CD8-positive, alpha-beta memory T cell (primary cell): ENCODE results near the gene ARMH1. TPM values are rescaled to one million over a fixed set of nuclear protein-coding genes. Genes with fewer than 3 reads are reported as not detected.

Experiments used
- CTCF ChIA-PET: fragments of 350-600 bp; sonication (Branson Sonifier 250); formaldehyde crosslinking; loops from one replicate; lab custom pipeline; 2021; ENCODE audit warnings: antibody characterized with exemption; lab: Charles Lee
- POLR2A ChIA-PET: fragments of 350-600 bp; sonication (Branson Sonifier 250); formaldehyde crosslinking; loops from one replicate; lab custom pipeline; 2021; ENCODE audit warnings: antibody characterized with exemption; lab: Charles Lee
- DNase-seq, 5 donors: peaks; one replicate each; pipeline versions ENCODE4 v3.0.0 to v3.0.0-alpha.2; 2020 to 2022; ENCODE audit warnings: mixed read lengths in 1 of 5
- H3K27ac ChIP-seq: one replicate; pipeline ENCODE4 v1.7.0; 2013; ENCODE audit warnings: low read depth, mild to moderate bottlenecking, low read length, moderate library complexity
- H3K27me3 ChIP-seq: 2 replicates; pipeline ENCODE4 v1.7.0; 2013; ENCODE audit warnings: low read length, mild to moderate bottlenecking; ENCODE audit not compliant: insufficient read depth, poor library complexity, severe bottlenecking
- H3K36me3 ChIP-seq: 2 replicates; pipeline ENCODE4 v1.7.0; 2013; ENCODE audit warnings: mild to moderate bottlenecking, low read length, moderate library complexity; ENCODE audit not compliant: insufficient read depth
- H3K4me1 ChIP-seq: 2 replicates; pipeline ENCODE4 v1.7.0; 2013; ENCODE audit warnings: mild to moderate bottlenecking, low read length, moderate library complexity; ENCODE audit not compliant: insufficient read depth
- H3K4me3 ChIP-seq: 2 replicates; pipeline ENCODE4 v1.7.0; 2013; ENCODE audit warnings: mild to moderate bottlenecking, low read length
- H3K9me3 ChIP-seq: 2 replicates; pipeline ENCODE4 v1.7.0; 2013; ENCODE audit warnings: mild to moderate bottlenecking, low read length
- H3K27ac Mint-ChIP-seq, 8 donors: one replicate each; pipeline ENCODE4 v1.8.0; 2020 to 2021; ENCODE audit warnings: mixed read lengths in 8 of 8, mild to moderate bottlenecking in 6 of 8, inconsistent platforms in 3 of 8, moderate library complexity in 3 of 8
- H3K27me3 Mint-ChIP-seq, 2 donors: one replicate each; pipeline ENCODE4 v1.8.0; 2020 to 2021; ENCODE audit warnings: mixed read lengths in 2 of 2, mild to moderate bottlenecking in 1 of 2, moderate library complexity in 1 of 2
- H3K36me3 Mint-ChIP-seq, 3 donors: one replicate each; pipeline ENCODE4 v1.8.0; 2020 to 2021; ENCODE audit warnings: mixed read lengths in 3 of 3, inconsistent platforms in 1 of 3, mild to moderate bottlenecking in 1 of 3
- H3K4me1 Mint-ChIP-seq, 3 donors: one replicate each; pipeline ENCODE4 v1.8.0; 2020 to 2021; ENCODE audit warnings: mixed read lengths in 3 of 3, inconsistent platforms in 1 of 3, mild to moderate bottlenecking in 1 of 3
- H3K4me3 Mint-ChIP-seq, 7 donors: one replicate each; pipeline ENCODE4 v1.8.0; 2020 to 2021; ENCODE audit warnings: mixed read lengths in 7 of 7, mild to moderate bottlenecking in 6 of 7, moderate library complexity in 4 of 7, inconsistent platforms in 2 of 7
- H3K9me3 Mint-ChIP-seq, 5 donors: one replicate each; pipeline ENCODE4 v1.8.0; 2020 to 2022; ENCODE audit warnings: mixed read lengths in 5 of 5, mild to moderate bottlenecking in 3 of 5, moderate library complexity in 2 of 5, inconsistent platforms in 1 of 5
- polyA plus RNA-seq: library from polyadenylated mRNA; unstranded; fragments of 300-500 nt; fragmentation: Illumina TruSeq; gene quantifications from one replicate; pipeline ENCODE4 v1.2.3, GENCODE V29; 2021
- total RNA-seq, 2 experiments: library from RNA; stranded (reverse); gene quantifications; one replicate each; pipeline ENCODE4 v1.2.3, GENCODE V29; 2021

The ARMH1 gene
- total and polyA plus RNA-seq, 3 experiments from 2014 or later: 21.1 to 38.0 (median 33.3) TPM

- Mint-ChIP-seq H3K4me3 (peak overlapping the region; percentile 83 to 96 (median 90)), H3K4me1 (peaks cover 17 to 26% (median 25%) of the 10 kb centered on the region in 3 donors), H3K27me3 (no peaks in the 10 kb centered on the region), H3K36me3 (peaks cover 0 to 4% (median 0%) of the 10 kb centered on the region in 3 donors), H3K9me3 (no peaks in the 10 kb centered on the region), H3K27ac (peak overlapping the region; percentile 82 to 98 (median 90))
- Histone ChIP-seq H3K4me3 (peak overlapping the region; percentile 90), H3K27ac (peak overlapping the region; percentile 93), H3K27me3 (no peaks in the 10 kb centered on the region), H3K36me3 (no peaks in the 10 kb centered on the region), H3K9me3 (no peaks in the 10 kb centered on the region), H3K4me1 (peaks cover 13% of the 10 kb centered on the region)
- CTCF ChIA-PET: interaction anchor here (1.5 to 4.9 kb wide), 5 partner anchors 11 to 819 kb away, joined by 5 to 33 read pairs (median 9); no protein-coding TSS in a partner anchor
- POLR2A ChIA-PET: interaction anchor here (0.6 to 2.5 kb wide), 7 partner anchors 9 to 1024 kb away, joined by 3 to 19 read pairs (median 5); partner anchors contain the start of genes KDM4A and NASP
- peak in 1 of 5 donors; percentile 49 for DNase-seq
Measured at GRCh38 chr1:44673675-44674112, 820 bp upstream of the ARMH1 start.

GRCh38 chr1:44675186-44675585, 672 bp downstream of the ARMH1 start:
- H3K4me3 Mint-ChIP-seq: peak overlapping the region in 6 of 7 donors; percentile 83 to 94 (median 90)
- no peaks in the 10 kb centered on the region for H3K36me3 ChIP-seq
- ChIA-PET POLR2A (interaction anchor here (1.9 to 2.5 kb wide), 2 partner anchors 42 to 44 kb away, joined by 7 to 19 read pairs; no protein-coding TSS in a partner anchor), CTCF (interaction anchor here (1.0 to 4.9 kb wide), 5 partner anchors 10 to 31 kb away, joined by 3 to 33 read pairs (median 9); no protein-coding TSS in a partner anchor)
- H3K27me3 Mint-ChIP-seq: no peaks in the 10 kb centered on the region
- DNase-seq: no peak
- peaks cover 0 to 4% (median 0%) of the 10 kb centered on the region in 3 donors for H3K36me3 Mint-ChIP-seq
- H3K4me3 ChIP-seq: peak overlapping the region; percentile 90
- no peaks in the 10 kb centered on the region for H3K9me3 Mint-ChIP-seq
- H3K27ac ChIP-seq: no peak overlapping the region
- H3K27ac Mint-ChIP-seq: peak overlapping the region in 7 of 8 donors; percentile 82 to 96 (median 91)
- H3K9me3 ChIP-seq: no peaks in the 10 kb centered on the region
- H3K27me3 ChIP-seq: no peaks in the 10 kb centered on the region
- H3K4me1 ChIP-seq: peaks cover 13% of the 10 kb centered on the region
- peaks cover 17 to 26% (median 25%) of the 10 kb centered on the region in 3 donors for H3K4me1 Mint-ChIP-seq

DNA sequence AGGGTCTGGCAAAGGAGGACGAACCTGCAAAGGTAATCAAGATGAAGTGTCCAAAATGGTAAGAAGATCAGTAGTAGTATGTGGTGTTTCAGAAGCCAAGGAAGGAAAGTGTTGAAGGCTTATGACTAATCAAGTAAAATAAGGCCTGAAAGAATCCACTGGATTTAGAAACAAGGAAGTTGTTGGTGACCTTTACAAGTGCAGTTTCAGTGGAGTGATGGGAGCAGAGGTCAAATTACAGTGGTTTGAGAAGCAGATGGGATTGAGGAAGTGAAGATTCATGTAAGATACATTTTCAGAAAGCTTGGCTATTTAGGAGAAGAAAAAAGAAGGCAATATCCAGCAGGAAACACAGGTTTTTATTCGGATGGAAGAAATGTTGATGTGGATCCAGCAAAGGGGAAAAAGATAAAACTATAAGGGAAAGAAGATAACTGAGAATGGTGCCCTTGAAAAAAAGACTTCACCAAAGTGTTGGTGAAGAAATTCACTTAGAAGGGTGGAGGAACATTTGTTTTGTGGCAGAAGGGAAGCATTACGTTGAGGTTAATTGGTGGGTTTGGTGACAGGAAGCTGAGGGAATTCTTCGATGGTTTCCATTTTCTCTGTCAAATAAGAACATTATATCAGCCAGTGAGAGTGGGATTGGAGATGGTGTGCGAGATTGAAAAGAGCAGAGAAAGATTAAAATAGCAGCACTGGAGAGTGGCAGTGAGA, 2.1 kb downstream of the ARMH1 start:
- DNase-seq: no peak
- no peak overlapping the region for H3K4me3 ChIP-seq
- H3K27ac ChIP-seq: peak overlapping the region; percentile 17
- no peak overlapping the region for H3K4me3 Mint-ChIP-seq
- peaks cover 0 to 4% (median 0%) of the 10 kb centered on the region in 3 donors for H3K36me3 Mint-ChIP-seq
- no peaks in the 10 kb centered on the region for H3K36me3 ChIP-seq
- CTCF ChIA-PET: interaction anchor here (2.7 to 4.9 kb wide), 2 partner anchors 25 to 29 kb away, joined by 9 to 33 read pairs; no protein-coding TSS in a partner anchor
- no peaks in the 10 kb centered on the region for H3K27me3 ChIP-seq
- H3K27me3 Mint-ChIP-seq: no peaks in the 10 kb centered on the region
- H3K9me3 ChIP-seq: no peaks in the 10 kb centered on the region
- no peaks in the 10 kb centered on the region for H3K9me3 Mint-ChIP-seq
- POLR2A ChIA-PET: no interaction called here
- H3K4me1 Mint-ChIP-seq: peaks cover 17 to 26% (median 25%) of the 10 kb centered on the region in 3 donors
- H3K4me1 ChIP-seq: peaks cover 13% of the 10 kb centered on the region
- H3K27ac Mint-ChIP-seq: no peak overlapping the region

DNA sequence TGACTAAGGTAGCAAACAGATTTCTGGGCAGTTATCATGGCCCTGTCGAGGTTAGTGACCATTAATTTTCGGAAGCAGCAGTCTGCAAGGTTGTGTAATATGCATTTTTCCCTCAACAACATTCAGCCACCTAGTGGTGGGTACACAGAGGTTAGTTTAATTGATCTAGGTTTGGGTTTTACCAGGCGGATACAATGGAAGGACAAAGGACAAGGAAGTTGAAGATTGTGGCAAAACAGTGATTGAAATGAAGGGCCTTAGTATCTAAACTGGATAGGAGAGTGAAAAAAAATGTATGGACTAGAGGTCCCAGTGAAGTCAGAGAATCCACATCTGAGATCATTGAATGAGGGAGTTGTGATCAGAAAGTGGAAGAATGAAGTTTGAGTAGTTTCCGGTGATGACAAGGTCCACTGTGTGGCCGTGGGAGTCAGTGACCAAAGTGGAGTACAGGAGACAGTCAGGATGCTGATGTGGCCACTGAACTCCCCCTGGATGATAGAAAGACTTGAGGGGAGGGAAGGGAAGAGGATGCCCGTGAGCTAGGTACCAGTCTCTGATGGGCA, 2.8 kb downstream of the ARMH1 start:
- CTCF ChIA-PET: interaction anchor here (4.9 kb wide), 1 partner anchor 25 kb away, joined by 33 read pairs; no protein-coding TSS in a partner anchor
- Mint-ChIP-seq H3K9me3 (no peaks in the 10 kb centered on the region), H3K4me3 (no peak overlapping the region), H3K4me1 (peaks cover 17 to 21% (median 20%) of the 10 kb centered on the region in 3 donors), H3K36me3 (peaks cover 0 to 4% (median 0%) of the 10 kb centered on the region in 3 donors), H3K27ac (no peak overlapping the region), H3K27me3 (peaks cover 0 to 2% of the 10 kb centered on the region in 2 donors)
- peaks cover 13% of the 10 kb centered on the region for H3K4me1 ChIP-seq
- no peaks in the 10 kb centered on the region for H3K36me3 ChIP-seq
- no peaks in the 10 kb centered on the region for H3K9me3 ChIP-seq
- H3K27me3 ChIP-seq: no peaks in the 10 kb centered on the region
- H3K4me3 ChIP-seq: no peak overlapping the region
- no peak overlapping the region for H3K27ac ChIP-seq
- DNase-seq: no peak
- POLR2A ChIA-PET: no interaction called here

GRCh38 chr1:44678120-44678519, 3.6 kb downstream of the ARMH1 start:
- ChIA-PET CTCF (no interaction called here), POLR2A (no interaction called here)
- H3K27me3 ChIP-seq: no peaks in the 10 kb centered on the region
- Mint-ChIP-seq H3K4me1 (peaks cover 16 to 19% (median 17%) of the 10 kb centered on the region in 3 donors), H3K27me3 (peaks cover 0 to 2% of the 10 kb centered on the region in 2 donors), H3K36me3 (peaks cover 0 to 4% (median 0%) of the 10 kb centered on the region in 3 donors), H3K27ac (no peak overlapping the region), H3K4me3 (no peak overlapping the region), H3K9me3 (no peaks in the 10 kb centered on the region)
- DNase-seq: no peak
- H3K4me1 ChIP-seq: peaks cover 13% of the 10 kb centered on the region
- H3K4me3 ChIP-seq: no peak overlapping the region
- no peaks in the 10 kb centered on the region for H3K36me3 ChIP-seq
- no peaks in the 10 kb centered on the region for H3K9me3 ChIP-seq
- no peak overlapping the region for H3K27ac ChIP-seq

DNA sequence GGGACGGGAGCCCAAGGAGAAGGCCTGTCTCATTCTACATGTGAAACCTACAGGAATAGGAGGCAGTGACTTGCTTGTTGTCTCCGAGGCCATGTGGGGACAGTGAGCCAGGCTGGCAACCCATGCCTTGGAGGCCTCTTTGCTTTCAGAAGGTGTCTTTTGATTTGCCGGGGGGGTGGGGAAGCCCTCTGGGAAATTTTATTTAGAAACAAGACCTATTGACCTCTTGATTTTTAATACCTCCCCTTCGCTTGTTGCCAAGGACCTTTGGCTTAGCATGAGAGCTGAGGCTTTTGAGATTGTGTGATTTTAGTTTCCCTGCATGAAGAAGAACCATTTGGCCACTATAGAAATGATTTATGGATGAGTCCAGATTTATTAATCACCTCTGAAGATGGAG, 4.1 kb downstream of the ARMH1 start:
- POLR2A ChIA-PET: no interaction called here

DNA sequence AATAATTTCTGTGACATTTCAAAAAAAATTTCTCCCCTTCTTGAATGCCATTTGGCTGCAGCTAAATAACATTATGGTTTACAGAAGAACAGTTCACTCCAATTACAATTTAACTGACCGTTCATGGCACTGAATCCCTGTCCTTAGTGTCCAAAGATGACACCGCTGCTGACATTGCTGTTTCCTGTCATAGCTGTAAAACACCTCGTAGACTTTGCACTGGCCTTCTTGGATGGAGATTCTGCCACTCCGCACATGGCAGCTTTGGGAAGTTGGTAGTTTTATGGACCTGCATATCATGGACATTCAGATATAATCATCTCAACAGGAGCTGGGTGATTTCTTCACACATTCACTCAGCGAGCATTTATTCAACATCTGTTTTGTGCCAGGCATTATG, 5.0 kb downstream of the ARMH1 start:
- Mint-ChIP-seq H3K27me3 (peaks cover 0 to 2% of the 10 kb centered on the region in 2 donors), H3K36me3 (peaks cover 0 to 1% (median 0%) of the 10 kb centered on the region in 3 donors), H3K27ac (no peak overlapping the region), H3K4me3 (no peak overlapping the region), H3K9me3 (no peaks in the 10 kb centered on the region), H3K4me1 (peaks cover 8% of the 10 kb centered on the region in 3 donors)
- Histone ChIP-seq H3K4me1 (peaks cover 7% of the 10 kb centered on the region), H3K4me3 (no peak overlapping the region), H3K27me3 (no peaks in the 10 kb centered on the region), H3K9me3 (no peaks in the 10 kb centered on the region), H3K27ac (no peak overlapping the region), H3K36me3 (no peaks in the 10 kb centered on the region)
- ChIA-PET CTCF (no interaction called here), POLR2A (interaction anchor here (0.5 kb wide), 1 partner anchor 33 kb away, joined by 4 read pairs; no protein-coding TSS in a partner anchor)
- DNase-seq: no peak

More for the DNA sequence above, 4.1 kb downstream of the ARMH1 start:
- Mint-ChIP-seq H3K36me3 (peaks cover 0 to 4% (median 0%) of the 10 kb centered on the region in 3 donors), H3K4me3 (no peak overlapping the region), H3K4me1 (peaks cover 11 to 14% (median 12%) of the 10 kb centered on the region in 3 donors), H3K9me3 (no peaks in the 10 kb centered on the region), H3K27ac (no peak overlapping the region), H3K27me3 (peaks cover 0 to 2% of the 10 kb centered on the region in 2 donors)
- no peaks in the 10 kb centered on the region for H3K36me3 ChIP-seq
- no peak overlapping the region for H3K27ac ChIP-seq
- CTCF ChIA-PET: no interaction called here
- no peak overlapping the region for H3K4me3 ChIP-seq
- DNase-seq: no peak
- no peaks in the 10 kb centered on the region for H3K27me3 ChIP-seq
- peaks cover 8% of the 10 kb centered on the region for H3K4me1 ChIP-seq
- no peaks in the 10 kb centered on the region for H3K9me3 ChIP-seq
